ENCODE results near the gene SH3GL1. TPM values are rescaled to one million over a fixed set of nuclear protein-coding genes. Genes with fewer than 3 reads are reported as not detected.

The SH3GL1 gene
- total RNA-seq, 2 experiments from 2014 or later, result 39.3 to 40.9 TPM

GRCh38 chr19:4373601-4374497 lies 26.5 kb downstream of the SH3GL1 start:
- Mint-ChIP-seq H3K4me3 (no peak overlapping the region), H3K36me3 (ENCODE audit: low read depth) (peaks cover 5% of the 10 kb centered on the region), H3K9me3 (no peaks in the 10 kb centered on the region), H3K27ac (no peak overlapping the region), H3K27me3 (no peaks in the 10 kb centered on the region), H3K4me1 (ENCODE audit: low read depth) (peaks cover 41% of the 10 kb centered on the region)
- TF ChIP-seq CTCF (IDR thresholded peaks at IDR 0.05), result no peak
- intact Hi-C loops (cut with DNase I, micrococcal nuclease), result loop anchor here in 1 of 2 experiments (2.0 kb wide), 1 partner anchor 17 kb away; no protein-coding TSS in a partner anchor
- H3K27me3 ChIP-seq (ENCODE audit: control insufficient read depth in 1 of 2, insufficient read depth in 2 of 2, low read length in 2 of 2), result no peaks in the 10 kb centered on the region
- CTCF ChIA-PET, result no interaction called here
- H3K4me3 ChIP-seq (ENCODE audit: low read length), result no peak overlapping the region
- H3K27ac ChIP-seq (ENCODE audit: low read depth in 1 of 2, low read length in 2 of 2), result peak overlapping the region; percentile 9 to 14
- peak in 2 of 14 experiments; percentile 33 to 49 for DNase-seq
- no peak for ATAC-seq (ENCODE audit: poor library complexity)
- peaks cover 28% of the 10 kb centered on the region for H3K36me3 ChIP-seq (ENCODE audit: insufficient read depth, low read length)
- POLR2A ChIA-PET, result no interaction called here
- H3K4me1 ChIP-seq (ENCODE audit: insufficient read depth, low read length), result peaks cover 100% of the 10 kb centered on the region
- no peaks in the 10 kb centered on the region for H3K9me3 ChIP-seq (ENCODE audit: control insufficient read depth in 1 of 2, insufficient read depth in 1 of 2, low read length in 2 of 2)

- no peak for TF ChIP-seq CTCF (IDR thresholded peaks at IDR 0.05)
- no peak overlapping the region for H3K4me3 Mint-ChIP-seq
- no peaks in the 10 kb centered on the region for H3K27me3 Mint-ChIP-seq
- DNase-seq, result no peak
- peaks cover 100% of the 10 kb centered on the region for H3K4me1 ChIP-seq (ENCODE audit: insufficient read depth, low read length)
- H3K9me3 Mint-ChIP-seq, result no peaks in the 10 kb centered on the region
- intact Hi-C loops (cut with DNase I, micrococcal nuclease), result no loop called here
- no peak for ATAC-seq (ENCODE audit: poor library complexity)
- peaks cover 44% of the 10 kb centered on the region for H3K4me1 Mint-ChIP-seq (ENCODE audit: low read depth)
- H3K36me3 Mint-ChIP-seq (ENCODE audit: low read depth), result peaks cover 7% of the 10 kb centered on the region
- no peaks in the 10 kb centered on the region for H3K27me3 ChIP-seq (ENCODE audit: control insufficient read depth in 1 of 2, insufficient read depth in 2 of 2, low read length in 2 of 2)
- no peaks in the 10 kb centered on the region for H3K9me3 ChIP-seq (ENCODE audit: control insufficient read depth in 1 of 2, insufficient read depth in 1 of 2, low read length in 2 of 2)
- ChIA-PET POLR2A (no interaction called here), CTCF (no interaction called here)
- no peak overlapping the region for H3K27ac ChIP-seq (ENCODE audit: low read depth in 1 of 2, low read length in 2 of 2)
- peak overlapping the region; percentile 20 for H3K27ac Mint-ChIP-seq
- H3K36me3 ChIP-seq (ENCODE audit: insufficient read depth, low read length), result peaks cover 25% of the 10 kb centered on the region
- H3K4me3 ChIP-seq (ENCODE audit: low read length), result no peak overlapping the region
Observed at GRCh38 chr19:4373013-4373367, 27.4 kb downstream of the SH3GL1 start.

GRCh38 chr19:4372165-4373012 lies 28.0 kb downstream of the SH3GL1 start:
- no peaks in the 10 kb centered on the region for H3K27me3 ChIP-seq (ENCODE audit: control insufficient read depth in 1 of 2, insufficient read depth in 2 of 2, low read length in 2 of 2)
- H3K9me3 ChIP-seq (ENCODE audit: control insufficient read depth in 1 of 2, insufficient read depth in 1 of 2, low read length in 2 of 2), result no peaks in the 10 kb centered on the region
- no peaks in the 10 kb centered on the region for H3K27me3 Mint-ChIP-seq
- DNase-seq, result no peak
- intact Hi-C loops (cut with DNase I, micrococcal nuclease), result no loop called here
- H3K4me1 Mint-ChIP-seq (ENCODE audit: low read depth), result peaks cover 44% of the 10 kb centered on the region
- CTCF ChIA-PET, result no interaction called here
- peaks cover 23% of the 10 kb centered on the region for H3K36me3 ChIP-seq (ENCODE audit: insufficient read depth, low read length)
- peaks cover 7% of the 10 kb centered on the region for H3K36me3 Mint-ChIP-seq (ENCODE audit: low read depth)
- no peak for ATAC-seq (ENCODE audit: poor library complexity)
- TF ChIP-seq CTCF (IDR thresholded peaks at IDR 0.05), result no peak
- POLR2A ChIA-PET, result no interaction called here
- H3K4me3 Mint-ChIP-seq, result no peak overlapping the region
- no peaks in the 10 kb centered on the region for H3K9me3 Mint-ChIP-seq
- peaks cover 99% of the 10 kb centered on the region for H3K4me1 ChIP-seq (ENCODE audit: insufficient read depth, low read length)
- peak overlapping the region; percentile 20 for H3K27ac Mint-ChIP-seq
- no peak overlapping the region for H3K4me3 ChIP-seq (ENCODE audit: low read length)
- no peak overlapping the region for H3K27ac ChIP-seq (ENCODE audit: low read depth in 1 of 2, low read length in 2 of 2)

Measured in CD4-positive, alpha-beta T cell (primary cell).